ENCODE results near the gene OSBPL1A.

DNA sequence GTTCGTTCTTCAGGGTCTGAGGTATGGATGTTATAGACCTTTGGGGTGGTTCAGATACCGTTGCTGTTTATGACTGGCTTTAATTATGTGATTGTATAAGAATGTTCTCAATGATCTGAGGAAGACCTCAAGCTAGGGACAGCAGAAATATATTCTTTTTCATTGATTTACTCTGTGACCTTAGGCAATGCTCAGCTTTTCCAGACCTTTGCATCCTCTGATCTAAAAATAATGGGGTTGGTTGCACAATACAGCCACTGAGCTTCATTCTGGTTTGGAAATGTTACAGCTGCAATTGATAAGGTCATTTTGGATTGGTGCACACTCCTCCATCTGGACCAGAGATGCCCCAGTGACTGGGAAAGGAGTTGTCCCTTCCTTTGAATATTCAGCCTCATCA lies 276.0 kb downstream of the OSBPL1A start:
- TF ChIP-seq ZNF138 (CRISPR knock-in tag; conservative IDR thresholded peaks at IDR 0.05) (no peak), NFYB (CRISPR knock-in tag; conservative IDR thresholded peaks at IDR 0.05; ENCODE audit: low read depth) (no peak), FOXK1 (CRISPR knock-in tag; IDR thresholded peaks at IDR 0.05) (no peak)
- TF ChIP-seq, protein P1, sequence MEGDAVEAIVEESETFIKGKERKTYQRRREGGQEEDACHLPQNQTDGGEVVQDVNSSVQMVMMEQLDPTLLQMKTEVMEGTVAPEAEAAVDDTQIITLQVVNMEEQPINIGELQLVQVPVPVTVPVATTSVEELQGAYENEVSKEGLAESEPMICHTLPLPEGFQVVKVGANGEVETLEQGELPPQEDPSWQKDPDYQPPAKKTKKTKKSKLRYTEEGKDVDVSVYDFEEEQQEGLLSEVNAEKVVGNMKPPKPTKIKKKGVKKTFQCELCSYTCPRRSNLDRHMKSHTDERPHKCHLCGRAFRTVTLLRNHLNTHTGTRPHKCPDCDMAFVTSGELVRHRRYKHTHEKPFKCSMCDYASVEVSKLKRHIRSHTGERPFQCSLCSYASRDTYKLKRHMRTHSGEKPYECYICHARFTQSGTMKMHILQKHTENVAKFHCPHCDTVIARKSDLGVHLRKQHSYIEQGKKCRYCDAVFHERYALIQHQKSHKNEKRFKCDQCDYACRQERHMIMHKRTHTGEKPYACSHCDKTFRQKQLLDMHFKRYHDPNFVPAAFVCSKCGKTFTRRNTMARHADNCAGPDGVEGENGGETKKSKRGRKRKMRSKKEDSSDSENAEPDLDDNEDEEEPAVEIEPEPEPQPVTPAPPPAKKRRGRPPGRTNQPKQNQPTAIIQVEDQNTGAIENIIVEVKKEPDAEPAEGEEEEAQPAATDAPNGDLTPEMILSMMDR (IDR thresholded peaks at IDR 0.05), result no peak

Data from WTC11 (cell line).